K562 (cell line): Measurements from ENCODE around the gene CD69. TPM values are rescaled to one million over a fixed set of nuclear protein-coding genes. Genes with fewer than 3 reads are reported as not detected.
A peak's percentile ranks its signal among the peaks of the same experiment; 100 is the strongest.

Source experiments
- ATAC-seq: fragments of 200-7000 bp; cut with Tn5 transposase; 3 replicates; pipeline ENCODE4 v1.9.1; 2020; ENCODE audit warnings: moderate library complexity
- BruUV-seq: library from RNA; stranded (reverse); fragments of 400-500 nt; replicated peaks from 2 replicates; lab custom pipeline; 2021; lab: Mats Ljungman, UMichigan
- CTCF ChIA-PET: fragments of 300-600 bp; formaldehyde crosslinking; extraction: SDS; loops from one replicate; lab custom pipeline; 2021; ENCODE audit warnings: low intra/inter-chr PET ratio; lab: Yijun Ruan, JAX
- POLR2A ChIA-PET: fragments of 300-600, 350-650 bp; sonication (Branson Sonifier 250); formaldehyde crosslinking; extraction: SDS; loops from one replicate; lab custom pipeline; 2021; ENCODE audit warnings: antibody characterized with exemption, inconsistent platforms; lab: Yijun Ruan, JAX
- DNase-seq, 4 experiments: peaks; one replicate each; pipeline versions ENCODE4 v3.0.0 to v3.0.0-alpha.2; 2011 to 2018; ENCODE audit warnings: low spot score in 3 of 4, mixed read lengths in 3 of 4; ENCODE audit errors: extremely low read depth in 1 of 4
- FAIRE-seq: peaks from 2 replicates; lab custom pipeline; 2011; peaks lifted over from hg19 to GRCh38; lab: Jason Lieb, UNC
- H2AFZ ChIP-seq: 2 replicates; pipeline ENCODE4 v1.6.0; 2011; ENCODE audit warnings: low read depth, low read length, control low read depth, inconsistent platforms
- H3K27ac ChIP-seq: fragments of 200-600 bp; 3 replicates; pipeline ENCODE4 v1.8.0; 2011; ENCODE audit warnings: low read depth, mild to moderate bottlenecking, control low read depth, inconsistent platforms, low read length, moderate library complexity, mixed read lengths; ENCODE audit errors: extremely low read depth
- H3K27me3 ChIP-seq, 2 experiments: fragments of 300-600 bp in 1 of 2; 2 replicates in 1 of 2; 3 replicates in 1 of 2; pipeline versions ENCODE4 v1.6.0 to v1.8.0; 2011; ENCODE audit warnings: inconsistent platforms in 2 of 2, low read length in 2 of 2, mild to moderate bottlenecking in 1 of 2, mixed read lengths in 1 of 2, moderate library complexity in 1 of 2; ENCODE audit not compliant: control insufficient read depth in 2 of 2, insufficient read depth in 2 of 2
- H3K36me3 ChIP-seq: fragments of 300-600 bp; 3 replicates; pipeline ENCODE4 v1.8.0; 2011; ENCODE audit warnings: mild to moderate bottlenecking, low read length, inconsistent platforms; ENCODE audit not compliant: control insufficient read depth, insufficient read depth
- H3K4me1 ChIP-seq, 2 experiments: fragments of 200-600 bp in 1 of 2; replicated peaks in 1 of 2; 2 replicates in 1 of 2; 3 replicates in 1 of 2; pipeline versions ENCODE4 v1.5.1 to v1.8.0; 2011; ENCODE audit warnings: inconsistent platforms in 2 of 2, low read length in 2 of 2, mild to moderate bottlenecking in 1 of 2, mixed read lengths in 1 of 2, moderate library complexity in 1 of 2; ENCODE audit not compliant: control insufficient read depth in 2 of 2, insufficient read depth in 2 of 2
- H3K4me2 ChIP-seq: 2 replicates; pipeline ENCODE4 v1.6.1; 2011; ENCODE audit warnings: low read length, control low read depth, inconsistent platforms, mixed read lengths; ENCODE audit not compliant: insufficient read depth
- H3K4me3 ChIP-seq: fragments of 200-600 bp; sonication (generic), shearing (Covaris generic); 2 replicates; pipeline ENCODE4 v1.5.1; 2016; ENCODE audit warnings: control low read depth, inconsistent platforms
- H3K79me2 ChIP-seq: fragments of 200-600 bp; 3 replicates; pipeline ENCODE4 v1.8.0; 2011; ENCODE audit warnings: low read length, inconsistent platforms; ENCODE audit not compliant: control insufficient read depth, insufficient read depth
- H3K9ac ChIP-seq, 2 experiments: 2 replicates each; pipeline versions ENCODE4 v1.6.0 to v1.6.1; 2011; ENCODE audit warnings: low read depth in 2 of 2, low read length in 2 of 2, control low read depth in 1 of 2, inconsistent platforms in 1 of 2, mild to moderate bottlenecking in 1 of 2, mixed read lengths in 1 of 2; ENCODE audit not compliant: insufficient read depth in 1 of 2
- H3K9me1 ChIP-seq: one replicate; pipeline ENCODE4 v1.6.0; 2011; ENCODE audit warnings: inconsistent platforms, mild to moderate bottlenecking, low read length, moderate library complexity; ENCODE audit not compliant: control insufficient read depth, insufficient read depth
- H3K9me3 ChIP-seq: replicated peaks from 2 replicates; pipeline ENCODE4 v1.5.1; 2011; ENCODE audit warnings: low read depth, low read length, inconsistent platforms; ENCODE audit not compliant: control insufficient read depth, insufficient read depth
- H4K20me1 ChIP-seq: replicated peaks from 2 replicates; pipeline ENCODE4 v1.6.1; 2011; ENCODE audit warnings: low read length, inconsistent platforms, mixed read lengths; ENCODE audit not compliant: control insufficient read depth, insufficient read depth
- E2F6 ChIP-seq, 2 experiments: IDR thresholded peaks; 2 replicates each; pipeline ENCODE4 v1.6.1; 2011; ENCODE audit warnings: borderline replicate concordance in 1 of 2, control low read depth in 1 of 2, low read depth in 1 of 2, low read length in 1 of 2, mild to moderate bottlenecking in 1 of 2, mixed read lengths in 1 of 2, moderate library complexity in 1 of 2; ENCODE audit not compliant: insufficient read depth in 1 of 2, insufficient read length in 1 of 2, poor library complexity in 1 of 2, severe bottlenecking in 1 of 2; ENCODE audit errors: extremely low read depth in 1 of 2
- NFRKB ChIP-seq: fragments of 450-650 bp; IDR thresholded peaks from 2 replicates; pipeline ENCODE4 v1.6.1; 2016; ENCODE audit warnings: low read depth
- RNF2 ChIP-seq: sonication (generic); IDR thresholded peaks from 2 replicates; pipeline ENCODE4 v1.6.1; 2016
- ZMIZ1 ChIP-seq, 2 experiments: fragments of 150-350 bp in 1 of 2; IDR thresholded peaks; 2 replicates each; pipeline ENCODE4 v1.6.1; 2012 to 2016; ENCODE audit warnings: low read depth in 2 of 2, low read length in 2 of 2, mild to moderate bottlenecking in 1 of 2, moderate library complexity in 1 of 2
- ZNF644 ChIP-seq: fragments of 200-800 bp; sonication (Bioruptor generic); IDR thresholded peaks from 2 replicates; pipeline ENCODE4 v1.6.1; 2016; ENCODE audit warnings: low read depth, missing genetic modification characterization, missing compliant biosample characterization
- WGBS: fragments of 100-300 bp; shearing (Covaris generic); methylation state at CpG from one replicate; pipeline ENCODE4 v1.1.6; 2016; ENCODE audit warnings: low coverage, mixed read lengths; ENCODE audit not compliant: insufficient coverage; ENCODE audit errors: missing lambda C conversion rate; 5-methylcytosine and 5-hydroxymethylcytosine counted together
- in situ Hi-C: fragments of 300-500 bp; cut with MboI; formaldehyde crosslinking; loops from 4 replicates; pipeline ENCODE4 v1.15.0; 2018; ENCODE audit warnings: inconsistent platforms, mixed read lengths
- intact Hi-C: fragments of 100-400 bp; cut with micrococcal nuclease; formaldehyde crosslinking; loops from 2 replicates; pipeline ENCODE4 v1.14.2; 2022
- polyA plus RNA-seq, 8 experiments: library from polyadenylated mRNA; depleted of rRNA in 4 of 8; stranded (reverse) in 5 of 8; unstranded in 3 of 8; fragments of >200 nt; fragmentation: Nextera tagmentation in 2 of 8; fragmentation: Illumina TruSeq in 1 of 8; extraction: Ambion mirVana in 2 of 8; extraction: Trizol in 1 of 8; gene quantifications; 2 replicates each; pipeline versions ENCODE4 v1.2.1 to v1.2.3, GENCODE V29; 2011 to 2014; ENCODE audit warnings: inconsistent platforms in 1 of 8, missing spikeins in 1 of 8
- total RNA-seq, 7 experiments: library from RNA; depleted of rRNA in 6 of 7; stranded (reverse); fragments of >200 nt in 6 of 7; fragmentation: Illumina TruSeq in 2 of 7; extraction: Trizol in 2 of 7; gene quantifications; 2 replicates each; pipeline versions ENCODE4 v1.2.1 to v1.2.3, GENCODE V29; 2011 to 2021; ENCODE audit warnings: low replicate concordance in 1 of 7
- TF ChIP-seq, protein P1 (sequence below), 2 experiments: fragments of 450-650 bp; IDR thresholded peaks; 2 replicates each; pipeline ENCODE4 v1.6.1; 2016

CD69 gene
- total and polyA plus RNA-seq, 9 of the 15 experiments (the other 6 are each of a cell fraction or from before 2014, with no cell fraction given), result 11.7 to 243 (median 54.4) TPM

DNA sequence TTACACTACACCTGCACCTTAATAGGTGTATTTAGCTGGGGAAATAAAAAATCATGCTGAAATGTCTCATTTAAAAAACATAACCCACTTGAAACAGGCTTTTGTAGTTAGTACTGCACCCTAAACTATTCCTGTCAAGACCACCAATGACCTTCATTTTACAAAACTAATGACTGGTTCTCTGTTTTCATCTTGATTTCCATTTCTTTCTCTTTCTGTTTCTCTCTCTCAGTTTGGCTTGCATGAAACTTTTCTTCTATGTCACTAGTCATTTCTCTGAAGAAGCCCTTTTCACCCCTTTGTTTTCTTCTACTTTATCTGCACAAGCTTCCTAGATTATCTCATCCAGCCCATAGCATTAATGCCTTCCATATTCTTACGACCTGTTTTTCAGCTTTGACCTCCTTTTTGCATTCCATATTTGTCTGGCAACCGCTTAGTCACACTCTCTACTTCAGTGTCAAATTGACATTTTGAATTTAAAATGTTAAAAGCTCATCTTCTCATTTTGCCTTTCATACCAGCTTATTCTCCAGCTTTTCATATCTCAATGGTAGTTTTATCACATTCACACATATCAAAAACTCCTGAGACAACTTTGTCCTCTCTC lies 33.9 kb upstream of the CD69 start:
- Histone ChIP-seq H3K79me2 (peaks cover 3% of the 10 kb centered on the region; the same call in 1 of the 3 replicates), H3K4me2 (peak overlapping the region; percentile 75), H3K4me1 (peaks cover 0 to 17% of the 10 kb centered on the region in 2 experiments; a peak in 2 of 5 replicates), H2AFZ (peak overlapping the region; percentile 92), H3K27me3 (no peaks in the 10 kb centered on the region), H3K4me3 (no peak overlapping the region; the same call in 1 of the 2 replicates), H4K20me1 (no peaks in the 10 kb centered on the region), H3K27ac (peak overlapping the region; percentile 80), H3K9ac (peak overlapping the region in 1 of 2 experiments; percentile 75; a peak in 2 of 4 replicates), H3K9me1 (no peaks in the 10 kb centered on the region), H3K36me3 (no peaks in the 10 kb centered on the region), H3K9me3 (no peaks in the 10 kb centered on the region)
- intact Hi-C loops (loop anchor here (5.0 kb wide), 1 partner anchor 162 kb away; no protein-coding TSS in a partner anchor), in situ Hi-C loops (loop anchor here (5.0 kb wide), 1 partner anchor 42 kb away; no protein-coding TSS in a partner anchor)
- peak in 2 of 4 experiments; percentile 7 to 23 for DNase-seq
- CTCF ChIA-PET, result no interaction called here
- TSS peak; percentile 63 for BruUV-seq
- POLR2A ChIA-PET, result interaction anchor here (0.6 to 1.4 kb wide), 2 partner anchors 33 to 36 kb away, joined by 3 read pairs; no protein-coding TSS in a partner anchor
- WGBS, result 0% methylated on average over 2 of the region's 2 CpGs
- peak; percentile 19; the same call in 2 of the 3 replicates for ATAC-seq
- no peak for FAIRE-seq
- TF ChIP-seq E2F6 (IDR thresholded peaks at IDR 0.05; ENCODE audit: borderline replicate concordance in 1 of 2, extremely low read depth in 1 of 2, insufficient read depth in 1 of 2, insufficient read length in 1 of 2, low read depth in 1 of 2, low read length in 1 of 2, poor library complexity in 1 of 2, severe bottlenecking in 1 of 2) (no peak), ZMIZ1 (IDR thresholded peaks at IDR 0.05; ENCODE audit: low read depth in 2 of 2, low read length in 2 of 2) (no peak), RNF2 (no peak), ZNF644 (tag) (no peak), NFRKB (0 out of 2 replicates have a peak, but pooled peaks have one; percentile 43)
- TF ChIP-seq, protein P1, sequence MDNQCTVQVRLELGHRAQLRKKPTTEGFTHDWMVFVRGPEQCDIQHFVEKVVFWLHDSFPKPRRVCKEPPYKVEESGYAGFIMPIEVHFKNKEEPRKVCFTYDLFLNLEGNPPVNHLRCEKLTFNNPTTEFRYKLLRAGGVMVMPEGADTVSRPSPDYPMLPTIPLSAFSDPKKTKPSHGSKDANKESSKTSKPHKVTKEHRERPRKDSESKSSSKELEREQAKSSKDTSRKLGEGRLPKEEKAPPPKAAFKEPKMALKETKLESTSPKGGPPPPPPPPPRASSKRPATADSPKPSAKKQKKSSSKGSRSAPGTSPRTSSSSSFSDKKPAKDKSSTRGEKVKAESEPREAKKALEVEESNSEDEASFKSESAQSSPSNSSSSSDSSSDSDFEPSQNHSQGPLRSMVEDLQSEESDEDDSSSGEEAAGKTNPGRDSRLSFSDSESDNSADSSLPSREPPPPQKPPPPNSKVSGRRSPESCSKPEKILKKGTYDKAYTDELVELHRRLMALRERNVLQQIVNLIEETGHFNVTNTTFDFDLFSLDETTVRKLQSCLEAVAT (IDR thresholded peaks at IDR 0.05), result peak; percentile 17 to 21; a peak in 1 of 4 replicates
